ENCODE data around the gene JUND. TPM values are rescaled to one million over a fixed set of nuclear protein-coding genes. Genes with fewer than 3 reads are reported as not detected.

JUND gene
- total and polyA plus RNA-seq, 3 experiments from 2014 or later = 174 to 327 (median 300) TPM

DNA sequence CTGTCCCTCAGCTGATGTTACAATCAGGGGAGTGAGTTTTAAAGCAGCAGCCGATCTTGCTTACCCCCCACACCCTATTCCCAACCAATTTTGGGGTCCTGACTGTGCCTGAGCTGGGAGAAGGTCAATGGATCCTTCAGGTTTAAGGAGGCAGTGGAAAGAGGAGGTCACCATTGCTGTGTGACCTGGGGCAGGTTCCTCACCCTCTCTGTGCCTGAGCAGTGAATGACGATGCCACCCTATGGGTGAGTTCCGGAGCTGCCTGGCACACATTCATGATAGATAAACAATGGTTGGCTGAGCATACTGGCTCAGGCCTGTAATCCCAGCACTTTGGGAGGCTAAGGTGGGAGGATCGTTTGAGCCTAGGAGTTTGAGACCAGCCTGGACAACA, 20.3 kb upstream of the JUND start:
- peaks cover 0 to 1% of the 10 kb centered on the region in 2 donors for H3K27me3 Mint-ChIP-seq
- no peaks in the 10 kb centered on the region for H3K27me3 ChIP-seq (ENCODE audit: insufficient read depth, low read length, poor library complexity, severe bottlenecking)
- H3K27ac ChIP-seq (ENCODE audit: low read depth, low read length) = peak overlapping the region; percentile 20
- peaks cover 27 to 43% (median 32%) of the 10 kb centered on the region in 3 donors for H3K4me1 Mint-ChIP-seq
- CTCF ChIA-PET = interaction anchor here (1.2 to 4.6 kb wide), 4 partner anchors 10 to 22 kb away, joined by 3 to 35 read pairs (median 16); partner anchors contain the start of genes JUND and LSM4
- no peaks in the 10 kb centered on the region for H3K36me3 ChIP-seq (ENCODE audit: insufficient read depth, low read length)
- peak overlapping the region; percentile 43 to 95 (median 84) for H3K27ac Mint-ChIP-seq
- H3K9me3 Mint-ChIP-seq = no peaks in the 10 kb centered on the region
- H3K4me1 ChIP-seq (ENCODE audit: insufficient read depth, low read length) = peaks cover 43% of the 10 kb centered on the region
- no peak for DNase-seq
- H3K36me3 Mint-ChIP-seq = peaks cover 0 to 11% (median 2%) of the 10 kb centered on the region in 3 donors
- POLR2A ChIA-PET = interaction anchor here (0.7 to 5.4 kb wide), 2 partner anchors 21 to 24 kb away, joined by 10 to 283 read pairs; partner anchors contain the start of gene JUND
- H3K9me3 ChIP-seq (ENCODE audit: low read length) = no peaks in the 10 kb centered on the region
- H3K4me3 ChIP-seq (ENCODE audit: low read length) = no peak overlapping the region
- peak overlapping the region in 4 of 7 donors; percentile 24 to 40 (median 28) for H3K4me3 Mint-ChIP-seq

DNA sequence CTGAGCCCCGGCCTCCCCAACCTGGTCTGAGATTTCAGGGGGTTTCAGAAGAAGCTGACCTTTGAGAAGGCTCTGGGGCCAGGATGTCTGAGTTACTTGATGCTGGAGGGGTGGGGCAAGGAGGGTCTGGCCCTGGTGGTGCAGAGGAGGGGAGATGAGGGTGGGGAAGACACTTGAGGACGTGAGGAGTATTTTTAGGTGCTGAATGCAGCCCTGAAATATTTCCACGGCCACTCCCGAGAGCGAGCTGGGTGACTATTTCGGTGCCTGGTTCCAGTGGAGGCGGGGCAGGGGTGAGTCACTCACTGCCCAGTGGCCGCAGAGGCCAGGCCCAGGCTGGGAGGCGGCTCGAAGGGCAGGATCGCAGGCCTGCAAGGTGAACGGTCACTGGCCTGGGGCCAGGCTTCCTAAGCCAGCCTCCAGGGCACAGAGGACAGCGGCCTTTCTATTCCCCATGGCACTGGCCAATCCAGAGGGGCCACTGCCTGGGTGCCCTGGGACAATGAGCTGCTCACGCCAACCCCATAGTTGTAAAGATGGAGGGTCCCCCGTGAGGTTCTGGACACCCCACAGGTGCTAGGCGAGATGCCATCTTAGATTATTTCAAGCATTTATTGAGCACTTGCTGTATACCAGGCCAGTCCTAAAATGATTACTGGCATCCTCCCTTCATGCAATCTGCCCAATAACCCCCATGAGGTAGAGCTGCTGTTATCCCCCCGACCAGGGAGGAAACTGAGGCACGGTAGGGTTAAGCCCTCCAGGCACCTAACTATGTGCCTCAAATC, 19.7 kb upstream of the JUND start:
- no peaks in the 10 kb centered on the region for H3K9me3 ChIP-seq (ENCODE audit: low read length)
- Mint-ChIP-seq H3K27ac (peak overlapping the region; percentile 43 to 89 (median 72)), H3K36me3 (peaks cover 0 to 11% (median 2%) of the 10 kb centered on the region in 3 donors), H3K4me1 (peaks cover 25 to 37% (median 27%) of the 10 kb centered on the region in 3 donors), H3K9me3 (no peaks in the 10 kb centered on the region), H3K27me3 (peaks cover 0 to 1% of the 10 kb centered on the region in 2 donors), H3K4me3 (peak overlapping the region in 3 of 7 donors; percentile 24 to 48 (median 36))
- POLR2A ChIA-PET = interaction anchor here (0.6 to 5.4 kb wide), 2 partner anchors 11 to 21 kb away, joined by 5 to 283 read pairs; partner anchors contain the start of gene JUND
- H3K4me3 ChIP-seq (ENCODE audit: low read length) = no peak overlapping the region
- H3K4me1 ChIP-seq (ENCODE audit: insufficient read depth, low read length) = peaks cover 38% of the 10 kb centered on the region
- no peak for DNase-seq
- no peaks in the 10 kb centered on the region for H3K36me3 ChIP-seq (ENCODE audit: insufficient read depth, low read length)
- CTCF ChIA-PET = interaction anchor here (1.2 to 4.6 kb wide), 4 partner anchors 10 to 22 kb away, joined by 3 to 35 read pairs (median 16); partner anchors contain the start of genes JUND and LSM4
- no peaks in the 10 kb centered on the region for H3K27me3 ChIP-seq (ENCODE audit: insufficient read depth, low read length, poor library complexity, severe bottlenecking)
- peak overlapping the region; percentile 20 for H3K27ac ChIP-seq (ENCODE audit: low read depth, low read length)

DNA sequence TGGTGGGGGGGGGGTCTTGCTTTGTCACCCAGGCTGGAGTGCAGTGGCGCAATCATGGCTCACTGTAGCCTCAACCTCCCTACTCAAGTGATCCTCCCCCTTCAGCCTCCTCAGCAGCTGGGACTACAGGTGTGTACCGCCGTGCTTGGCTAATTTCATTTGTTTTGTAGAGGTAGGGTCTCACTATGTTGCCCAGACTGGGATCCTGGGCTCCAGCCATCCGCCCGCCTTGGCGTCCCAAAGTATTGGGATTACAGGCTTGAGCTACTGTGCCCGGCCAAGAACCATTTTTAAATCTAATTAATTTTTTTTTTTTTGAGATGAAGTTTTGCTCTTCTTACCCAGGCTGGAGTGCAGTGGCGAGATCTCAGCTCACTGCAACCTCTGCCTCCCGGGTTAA, 18.2 kb upstream of the JUND start:
- Histone ChIP-seq H3K27me3 (ENCODE audit: insufficient read depth, low read length, poor library complexity, severe bottlenecking) (no peaks in the 10 kb centered on the region), H3K4me3 (ENCODE audit: low read length) (no peak overlapping the region), H3K36me3 (ENCODE audit: insufficient read depth, low read length) (no peaks in the 10 kb centered on the region), H3K9me3 (ENCODE audit: low read length) (no peaks in the 10 kb centered on the region), H3K27ac (ENCODE audit: low read depth, low read length) (no peak overlapping the region), H3K4me1 (ENCODE audit: insufficient read depth, low read length) (peaks cover 33% of the 10 kb centered on the region)
- no peak for DNase-seq
- H3K27me3 Mint-ChIP-seq = peaks cover 0 to 1% of the 10 kb centered on the region in 2 donors
- H3K27ac Mint-ChIP-seq = peak overlapping the region in 2 of 8 donors; percentile 55 to 61
- H3K9me3 Mint-ChIP-seq = no peaks in the 10 kb centered on the region
- ChIA-PET CTCF (no interaction called here), POLR2A (interaction anchor here (2.8 kb wide), 1 partner anchor 19 kb away, joined by 17 read pairs; the partner anchor contains the start of gene JUND)
- H3K36me3 Mint-ChIP-seq = peaks cover 0 to 5% (median 2%) of the 10 kb centered on the region in 3 donors
- no peak overlapping the region for H3K4me3 Mint-ChIP-seq
- H3K4me1 Mint-ChIP-seq = peaks cover 18 to 28% (median 24%) of the 10 kb centered on the region in 3 donors

GRCh38 chr19:18298601-18299000, 17.2 kb upstream of the JUND start:
- H3K9me3 Mint-ChIP-seq = no peaks in the 10 kb centered on the region
- H3K4me1 ChIP-seq (ENCODE audit: insufficient read depth, low read length) = peaks cover 38% of the 10 kb centered on the region
- DNase-seq = no peak
- H3K36me3 ChIP-seq (ENCODE audit: insufficient read depth, low read length) = no peaks in the 10 kb centered on the region
- H3K27ac ChIP-seq (ENCODE audit: low read depth, low read length) = no peak overlapping the region
- peaks cover 0 to 3% of the 10 kb centered on the region in 2 donors for H3K27me3 Mint-ChIP-seq
- H3K4me1 Mint-ChIP-seq = peaks cover 19 to 29% (median 28%) of the 10 kb centered on the region in 3 donors
- no peaks in the 10 kb centered on the region for H3K27me3 ChIP-seq (ENCODE audit: insufficient read depth, low read length, poor library complexity, severe bottlenecking)
- H3K4me3 Mint-ChIP-seq = peak overlapping the region in 1 of 7 donors; percentile 30
- H3K27ac Mint-ChIP-seq = peak overlapping the region in 3 of 8 donors; percentile 46 to 71 (median 65)
- H3K9me3 ChIP-seq (ENCODE audit: low read length) = no peaks in the 10 kb centered on the region
- CTCF ChIA-PET = no interaction called here
- peaks cover 0 to 2% (median 0%) of the 10 kb centered on the region in 3 donors for H3K36me3 Mint-ChIP-seq
- H3K4me3 ChIP-seq (ENCODE audit: low read length) = no peak overlapping the region
- POLR2A ChIA-PET = interaction anchor here (2.8 kb wide), 1 partner anchor 18 kb away, joined by 17 read pairs; the partner anchor contains the start of gene JUND

DNA sequence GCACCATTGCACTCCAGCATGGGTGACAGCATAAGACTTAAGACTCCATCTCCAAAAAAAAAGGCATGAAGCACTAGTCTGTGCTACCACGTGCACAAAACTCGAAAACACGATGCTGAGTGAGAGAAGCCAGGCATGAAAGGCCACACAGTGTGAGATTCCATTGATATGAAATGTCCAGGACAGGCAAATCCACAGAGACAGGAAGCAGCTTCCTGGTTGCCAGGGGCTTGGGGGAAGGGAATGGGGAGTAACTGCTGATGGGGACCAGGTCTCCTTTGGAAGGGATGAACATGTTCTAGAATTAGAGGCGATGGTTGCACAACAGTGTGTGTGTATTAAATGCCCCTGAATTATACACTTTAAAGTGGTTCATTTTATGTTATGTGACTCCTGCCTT, 15.9 kb upstream of the JUND start:
- peaks cover 0 to 1% of the 10 kb centered on the region in 2 donors for H3K27me3 Mint-ChIP-seq
- H3K4me1 Mint-ChIP-seq = peaks cover 21 to 35% (median 31%) of the 10 kb centered on the region in 3 donors
- H3K27me3 ChIP-seq (ENCODE audit: insufficient read depth, low read length, poor library complexity, severe bottlenecking) = no peaks in the 10 kb centered on the region
- H3K36me3 Mint-ChIP-seq = no peaks in the 10 kb centered on the region
- H3K9me3 Mint-ChIP-seq = no peaks in the 10 kb centered on the region
- H3K9me3 ChIP-seq (ENCODE audit: low read length) = no peaks in the 10 kb centered on the region
- H3K27ac ChIP-seq (ENCODE audit: low read depth, low read length) = no peak overlapping the region
- POLR2A ChIA-PET = interaction anchor here (0.6 to 1.5 kb wide), 3 partner anchors 8 to 208 kb away, joined by 5 to 7 read pairs (median 6); partner anchors contain the start of gene JUND
- peak overlapping the region in 5 of 8 donors; percentile 21 to 87 (median 71) for H3K27ac Mint-ChIP-seq
- H3K4me1 ChIP-seq (ENCODE audit: insufficient read depth, low read length) = peaks cover 39% of the 10 kb centered on the region
- no peak for DNase-seq
- H3K4me3 Mint-ChIP-seq = no peak overlapping the region
- no peak overlapping the region for H3K4me3 ChIP-seq (ENCODE audit: low read length)
- H3K36me3 ChIP-seq (ENCODE audit: insufficient read depth, low read length) = no peaks in the 10 kb centered on the region
- CTCF ChIA-PET = interaction anchor here (1.1 kb wide), 1 partner anchor 18 kb away, joined by 4 read pairs; no protein-coding TSS in a partner anchor

DNA sequence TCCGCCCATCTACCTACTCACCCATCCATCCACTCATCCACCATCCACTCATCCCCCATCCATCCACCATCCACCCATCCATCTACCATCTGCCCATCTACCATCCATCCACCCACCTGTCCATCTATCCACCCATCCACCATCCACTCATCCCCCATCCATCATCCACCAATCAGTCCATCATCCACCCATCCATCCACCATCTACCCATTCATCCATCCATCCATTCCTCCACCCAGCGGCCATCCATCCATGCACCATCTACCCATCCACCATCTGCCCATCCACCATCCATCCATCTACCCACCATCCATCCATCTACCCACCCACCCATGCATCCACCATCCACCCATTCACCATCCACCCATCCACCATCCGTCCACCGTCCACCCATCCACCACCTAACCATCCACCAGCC, 13.6 kb upstream of the JUND start:
- DNase-seq = no peak
- peak overlapping the region; percentile 96 to 100 (median 98) for H3K27ac Mint-ChIP-seq
- Histone ChIP-seq H3K36me3 (ENCODE audit: insufficient read depth, low read length) (no peaks in the 10 kb centered on the region), H3K4me1 (ENCODE audit: insufficient read depth, low read length) (peaks cover 44% of the 10 kb centered on the region), H3K4me3 (ENCODE audit: low read length) (no peak overlapping the region), H3K9me3 (ENCODE audit: low read length) (no peaks in the 10 kb centered on the region), H3K27ac (ENCODE audit: low read depth, low read length) (peak overlapping the region; percentile 99), H3K27me3 (ENCODE audit: insufficient read depth, low read length, poor library complexity, severe bottlenecking) (no peaks in the 10 kb centered on the region)
- H3K36me3 Mint-ChIP-seq = peaks cover 0 to 3% (median 0%) of the 10 kb centered on the region in 3 donors
- CTCF ChIA-PET = interaction anchor here (6.5 kb wide), 1 partner anchor 15 kb away, joined by 96 read pairs; the partner anchor contains the start of gene JUND
- peaks cover 0 to 3% of the 10 kb centered on the region in 2 donors for H3K27me3 Mint-ChIP-seq
- peaks cover 32 to 50% (median 48%) of the 10 kb centered on the region in 3 donors for H3K4me1 Mint-ChIP-seq
- POLR2A ChIA-PET = interaction anchor here (0.6 to 3.8 kb wide), 2 partner anchors 13 to 27 kb away, joined by 3 to 30 read pairs; partner anchors contain the start of gene LSM4
- H3K9me3 Mint-ChIP-seq = peaks cover 0 to 1% (median 0%) of the 10 kb centered on the region in 5 donors
- peak overlapping the region in 2 of 7 donors; percentile 81 to 95 for H3K4me3 Mint-ChIP-seq

- H3K4me3 ChIP-seq (ENCODE audit: low read length) = no peak overlapping the region
- Mint-ChIP-seq H3K27ac (peak overlapping the region; percentile 96 to 100 (median 98)), H3K9me3 (peaks cover 0 to 1% (median 0%) of the 10 kb centered on the region in 5 donors), H3K27me3 (peaks cover 0 to 3% of the 10 kb centered on the region in 2 donors), H3K4me3 (peak overlapping the region; percentile 37 to 95 (median 80)), H3K36me3 (peaks cover 0 to 3% (median 0%) of the 10 kb centered on the region in 3 donors), H3K4me1 (peaks cover 37 to 55% (median 53%) of the 10 kb centered on the region in 3 donors)
- H3K4me1 ChIP-seq (ENCODE audit: insufficient read depth, low read length) = peaks cover 50% of the 10 kb centered on the region
- no peaks in the 10 kb centered on the region for H3K9me3 ChIP-seq (ENCODE audit: low read length)
- H3K27me3 ChIP-seq (ENCODE audit: insufficient read depth, low read length, poor library complexity, severe bottlenecking) = no peaks in the 10 kb centered on the region
- peak overlapping the region; percentile 99 for H3K27ac ChIP-seq (ENCODE audit: low read depth, low read length)
- peak; percentile 88 to 98 (median 90) for DNase-seq
- CTCF ChIA-PET = interaction anchor here (5.8 to 6.5 kb wide), 2 partner anchors 9 to 14 kb away, joined by 35 to 96 read pairs; partner anchors contain the start of gene JUND
- no peaks in the 10 kb centered on the region for H3K36me3 ChIP-seq (ENCODE audit: insufficient read depth, low read length)
- POLR2A ChIA-PET = interaction anchor here (0.6 to 3.8 kb wide), 3 partner anchors 10 to 28 kb away, joined by 3 to 30 read pairs (median 10); partner anchors contain the start of gene LSM4
Observed at GRCh38 chr19:18294467-18294864, 13.0 kb upstream of the JUND start.

All from CD8-positive, alpha-beta memory T cell (primary cell).